ENCODE results near the gene PGAP6. TPM values are rescaled to one million over a fixed set of nuclear protein-coding genes. Genes with fewer than 3 reads are reported as not detected.

The PGAP6 gene
- 38.9 and 44.6 TPM in 2 replicates for total RNA-seq

DNA sequence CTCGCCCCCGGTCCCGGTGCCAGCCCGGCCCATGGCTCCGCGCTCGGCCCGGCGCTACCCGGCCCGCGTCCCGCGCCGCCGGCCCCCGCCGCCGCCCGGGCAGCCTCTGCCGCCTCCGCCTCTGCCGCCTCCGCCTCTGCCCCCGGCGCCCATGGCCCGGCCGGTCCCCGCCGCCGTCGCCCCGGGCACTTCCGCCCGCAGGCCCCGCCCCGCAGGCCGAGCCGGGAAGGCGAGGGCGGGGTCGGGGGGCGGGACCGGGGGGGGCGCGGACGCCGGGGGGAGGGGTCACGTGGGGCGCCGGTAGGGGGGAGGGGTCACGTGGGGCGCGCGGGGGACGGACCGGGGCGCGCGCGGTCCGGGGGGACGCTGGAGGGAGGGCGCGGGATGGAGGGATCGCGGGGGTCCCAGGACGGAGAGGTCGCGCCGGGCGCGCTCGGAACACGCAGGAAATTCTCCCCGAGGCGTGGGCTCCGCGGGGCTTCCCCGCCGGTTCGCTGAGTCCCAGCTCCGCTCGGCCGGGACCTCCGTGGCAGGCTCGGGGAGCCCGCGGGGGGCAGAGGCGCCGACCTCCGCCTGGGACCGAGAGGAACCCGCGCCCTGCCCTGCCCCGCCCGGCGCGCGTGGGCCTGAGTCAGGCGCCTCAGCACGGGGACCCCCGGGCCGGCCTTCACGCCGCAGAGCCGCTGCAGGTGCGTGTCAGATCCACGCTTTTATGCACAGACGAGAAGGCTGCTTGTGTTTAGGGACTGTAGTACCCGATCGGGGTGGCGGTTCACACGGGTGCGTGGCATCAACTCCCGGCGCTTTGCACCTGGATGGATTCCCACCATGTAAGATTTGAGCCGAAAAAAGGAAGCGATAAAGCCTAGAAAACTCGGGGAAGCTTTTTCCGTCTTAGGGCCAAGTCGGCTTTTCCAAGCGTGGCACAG, at the start of gene PGAP6:
Gene PGAP6, minus strand, starts transcription at position 190 of the 929 bp plus-strand sequence. Its CDS starts 157 bp downstream, at position 33.

GRCh38 chr16:425082-425718, 43.4 kb upstream of the PGAP6 start, which contains the start of gene RAB11FIP3:
RAB11FIP3 (plus strand) TSS chr16:425649; CDS start chr16:426007, 358 bp downstream.

GRCh38 chr16:401468-402348, 19.9 kb upstream of the PGAP6 start, which contains the start of gene DECR2:
DECR2 (plus strand) TSS chr16:401885; CDS start chr16:401964, 79 bp downstream.

GRCh38 chr16:397135-397661, 15.4 kb upstream of the PGAP6 start, which contains the start of gene NME4:
NME4 (plus strand) TSS chr16:397199; CDS start chr16:397223, 24 bp downstream.

DNA sequence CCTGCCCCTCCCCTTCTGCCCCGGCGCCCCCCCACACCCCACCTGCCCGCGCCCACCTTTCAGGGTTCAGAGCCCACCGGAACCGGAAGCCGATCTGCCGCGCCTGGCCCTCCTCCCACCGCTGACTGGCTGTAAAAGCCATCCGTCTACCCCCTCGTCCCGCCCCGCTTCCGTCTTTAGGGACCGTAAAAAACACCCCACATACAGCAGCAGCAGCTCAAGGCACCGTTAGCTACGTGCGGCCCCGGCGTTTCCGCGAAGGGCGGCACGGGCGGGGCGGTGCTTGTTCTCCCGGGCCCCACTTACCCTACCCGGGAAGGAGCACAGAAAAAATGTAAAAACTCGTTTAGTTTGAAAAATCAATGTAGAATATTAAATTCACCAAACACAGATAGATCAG, 11.3 kb downstream of the PGAP6 start, which contains the start of gene MRPL28:
Gene MRPL28, minus strand, starts transcription at position 96 of the 400 bp plus-strand sequence. CDS start 320 bp downstream, outside the sequence.

DNA sequence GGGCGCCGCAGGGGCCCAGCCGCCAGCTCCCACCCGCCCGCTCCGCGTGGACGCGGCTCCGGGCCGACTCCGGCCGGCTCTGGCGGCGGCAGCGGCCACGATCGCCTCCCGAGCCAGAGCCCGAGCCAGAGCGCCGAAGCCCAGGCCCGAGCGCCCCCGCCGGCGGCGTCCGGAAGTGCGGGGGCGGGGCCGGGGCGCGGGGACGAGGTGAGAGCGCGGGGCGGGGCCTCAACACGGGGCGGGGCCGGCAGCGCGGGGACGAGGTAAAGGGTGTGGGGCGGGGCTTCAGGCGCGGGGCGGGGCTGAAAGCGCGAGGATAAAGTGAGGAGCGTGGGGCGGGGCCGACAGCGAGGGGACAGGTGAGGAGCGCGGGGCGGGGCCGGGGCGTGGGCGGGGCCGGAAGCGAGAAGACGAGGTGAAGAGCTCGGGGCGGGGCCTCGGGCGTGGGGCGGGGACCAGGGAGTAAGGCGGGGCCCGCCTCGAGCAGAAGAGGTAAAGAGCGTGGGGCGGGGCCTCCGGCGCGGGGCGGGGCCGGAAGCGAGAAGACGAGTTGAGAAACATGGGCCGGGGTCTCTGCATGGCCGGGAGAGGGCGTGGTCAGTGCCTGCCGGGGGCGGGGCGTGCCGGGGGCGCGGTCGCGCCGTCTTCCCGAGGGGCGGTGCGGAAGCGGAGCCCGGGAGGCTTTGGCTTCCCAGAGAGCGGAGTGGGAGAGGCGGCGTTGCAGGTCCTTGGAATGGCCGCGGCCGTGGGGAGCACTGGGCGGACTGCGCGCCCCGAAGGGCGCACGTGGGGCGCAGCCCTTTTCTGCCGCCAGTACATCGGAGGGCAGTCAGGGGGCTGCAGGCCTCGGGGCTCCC, 29.0 kb downstream of the PGAP6 start, which contains the start of gene AXIN1:
Gene AXIN1, minus strand, starts transcription at position 177 of the 857 bp plus-strand sequence. CDS start 5,698 bp downstream, outside the sequence.

Other genes starting within 250 kb of the PGAP6 start
- gene NPRL3, start 243.3 kb downstream of the PGAP6 start, total RNA-seq, result 14.0 and 21.7 TPM in 2 replicates
- not detected in 2 replicates for gene HBZ, start 229.3 kb downstream of the PGAP6 start, total RNA-seq
- not detected in 2 replicates for gene HBM, start 216.0 kb downstream of the PGAP6 start, total RNA-seq
- gene HBA2, start 209.1 kb downstream of the PGAP6 start, total RNA-seq, result 0.73 TPM in 1 of 2 replicates, not detected in the other
- not detected in 2 replicates for gene HBA1, start 205.3 kb downstream of the PGAP6 start, total RNA-seq
- gene HBQ1, start 201.5 kb downstream of the PGAP6 start, total RNA-seq, result not detected in 2 replicates
- gene LUC7L, start 152.5 kb downstream of the PGAP6 start, total RNA-seq, result 35.6 and 43.8 TPM in 2 replicates
- 50.4 and 52.9 TPM in 2 replicates for gene FAM234A, start 147.2 kb downstream of the PGAP6 start, total RNA-seq
- 0.98 and 2.6 TPM in 2 replicates for gene RGS11, start 106.0 kb downstream of the PGAP6 start, total RNA-seq
- 0.37 TPM in 1 of 2 replicates, not detected in the other for gene ARHGDIG, start 101.4 kb downstream of the PGAP6 start, total RNA-seq
- 0.20 TPM in 1 of 2 replicates, not detected in the other for gene PDIA2, start 98.8 kb downstream of the PGAP6 start, total RNA-seq
- 16.9 and 19.9 TPM in 2 replicates for gene AXIN1, start 29.3 kb downstream of the PGAP6 start, total RNA-seq
- gene MRPL28, start 11.4 kb downstream of the PGAP6 start, total RNA-seq, result 57.7 and 71.9 TPM in 2 replicates
- gene NME4, start 15.2 kb upstream of the PGAP6 start, total RNA-seq, result 69.6 and 110 TPM in 2 replicates
- 14.9 and 23.9 TPM in 2 replicates for gene DECR2, start 19.9 kb upstream of the PGAP6 start, total RNA-seq
- gene RAB11FIP3, start 43.7 kb upstream of the PGAP6 start, total RNA-seq, result 21.7 and 23.5 TPM in 2 replicates
- gene CAPN15, start 145.7 kb upstream of the PGAP6 start, total RNA-seq, result 45.2 and 67.6 TPM in 2 replicates
- gene PRR35, start 178.4 kb upstream of the PGAP6 start, total RNA-seq, result not detected in 2 replicates
- 0.37 and 0.59 TPM in 2 replicates for gene NHLRC4, start 185.0 kb upstream of the PGAP6 start, total RNA-seq
- gene PIGQ, start 188.0 kb upstream of the PGAP6 start, total RNA-seq, result 23.5 and 25.6 TPM in 2 replicates
- gene RAB40C, start 208.1 kb upstream of the PGAP6 start, total RNA-seq, result 11.4 and 13.3 TPM in 2 replicates
- gene WFIKKN1, start 249.0 kb upstream of the PGAP6 start, total RNA-seq, result 0.20 and 0.37 TPM in 2 replicates

Data from subcutaneous preadipocyte (primary cell).